Measurements from ENCODE around the gene MYF5.

DNA sequence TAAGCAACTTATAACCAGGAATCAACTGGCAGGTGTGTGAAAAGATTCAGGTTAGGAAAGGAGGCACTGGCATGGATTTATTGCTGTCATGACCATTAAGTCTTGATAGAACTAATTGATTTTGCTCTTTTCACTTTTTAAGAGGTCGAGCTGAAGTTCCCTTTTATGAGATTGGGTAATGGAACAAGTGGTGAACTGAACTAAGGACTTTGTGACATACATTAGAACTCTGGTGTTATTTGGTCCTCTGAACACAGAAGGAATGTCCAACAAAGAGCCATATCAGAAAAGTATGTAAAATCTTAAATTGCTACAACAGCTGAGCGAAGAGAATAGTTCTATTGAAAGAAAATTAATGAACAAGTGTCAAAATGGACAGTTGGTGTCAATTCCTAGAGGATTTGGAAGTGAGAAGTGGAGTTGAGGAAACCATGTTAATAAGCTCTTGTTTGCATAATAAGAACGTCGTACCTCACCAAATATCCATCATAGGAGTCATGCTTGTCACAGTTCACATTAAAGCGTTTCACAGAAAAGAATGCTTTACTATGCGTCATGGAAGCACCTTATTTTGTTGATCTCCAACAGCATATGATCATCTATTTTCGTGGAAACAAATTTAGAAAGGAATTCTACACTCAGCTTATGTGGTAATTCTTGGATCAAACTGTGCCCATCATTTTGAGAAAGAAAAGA is 17.7 kb upstream of the MYF5 start:
- TF ChIP-seq RARB (CRISPR knock-in tag; IDR thresholded peaks at IDR 0.05) (no peak), PPARA (CRISPR knock-in tag; IDR thresholded peaks at IDR 0.05; ENCODE audit: borderline replicate concordance) (no peak), ZNF70 (CRISPR knock-in tag; IDR thresholded peaks at IDR 0.05) (no peak), ZFP3 (CRISPR knock-in tag; IDR thresholded peaks at IDR 0.05) (no peak), ZNF8 (CRISPR knock-in tag; IDR thresholded peaks at IDR 0.05) (no peak), PATZ1 (CRISPR knock-in tag; IDR thresholded peaks at IDR 0.05; ENCODE audit: borderline replicate concordance) (no peak), ZFP30 (CRISPR knock-in tag; IDR thresholded peaks at IDR 0.05) (no peak), SNAI2 (CRISPR knock-in tag; IDR thresholded peaks at IDR 0.05) (no peak), POU6F1 (CRISPR knock-in tag; IDR thresholded peaks at IDR 0.05; ENCODE audit: borderline replicate concordance, low read depth) (no peak), CSDC2 (CRISPR knock-in tag; IDR thresholded peaks at IDR 0.05) (no peak), BACH2 (CRISPR knock-in tag; IDR thresholded peaks at IDR 0.05; ENCODE audit: borderline replicate concordance) (no peak), ISL1 (CRISPR knock-in tag; IDR thresholded peaks at IDR 0.05) (no peak)
- TF ChIP-seq, protein P1, sequence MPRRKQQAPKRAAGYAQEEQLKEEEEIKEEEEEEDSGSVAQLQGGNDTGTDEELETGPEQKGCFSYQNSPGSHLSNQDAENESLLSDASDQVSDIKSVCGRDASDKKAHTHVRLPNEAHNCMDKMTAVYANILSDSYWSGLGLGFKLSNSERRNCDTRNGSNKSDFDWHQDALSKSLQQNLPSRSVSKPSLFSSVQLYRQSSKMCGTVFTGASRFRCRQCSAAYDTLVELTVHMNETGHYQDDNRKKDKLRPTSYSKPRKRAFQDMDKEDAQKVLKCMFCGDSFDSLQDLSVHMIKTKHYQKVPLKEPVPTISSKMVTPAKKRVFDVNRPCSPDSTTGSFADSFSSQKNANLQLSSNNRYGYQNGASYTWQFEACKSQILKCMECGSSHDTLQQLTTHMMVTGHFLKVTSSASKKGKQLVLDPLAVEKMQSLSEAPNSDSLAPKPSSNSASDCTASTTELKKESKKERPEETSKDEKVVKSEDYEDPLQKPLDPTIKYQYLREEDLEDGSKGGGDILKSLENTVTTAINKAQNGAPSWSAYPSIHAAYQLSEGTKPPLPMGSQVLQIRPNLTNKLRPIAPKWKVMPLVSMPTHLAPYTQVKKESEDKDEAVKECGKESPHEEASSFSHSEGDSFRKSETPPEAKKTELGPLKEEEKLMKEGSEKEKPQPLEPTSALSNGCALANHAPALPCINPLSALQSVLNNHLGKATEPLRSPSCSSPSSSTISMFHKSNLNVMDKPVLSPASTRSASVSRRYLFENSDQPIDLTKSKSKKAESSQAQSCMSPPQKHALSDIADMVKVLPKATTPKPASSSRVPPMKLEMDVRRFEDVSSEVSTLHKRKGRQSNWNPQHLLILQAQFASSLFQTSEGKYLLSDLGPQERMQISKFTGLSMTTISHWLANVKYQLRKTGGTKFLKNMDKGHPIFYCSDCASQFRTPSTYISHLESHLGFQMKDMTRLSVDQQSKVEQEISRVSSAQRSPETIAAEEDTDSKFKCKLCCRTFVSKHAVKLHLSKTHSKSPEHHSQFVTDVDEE (CRISPR knock-in tag; IDR thresholded peaks at IDR 0.05), result no peak
